GM06990 (cell line): ENCODE data around the gene NEUROD4.

Experiments
- DNase-seq: peaks from one replicate; pipeline ENCODE4 v3.0.0-alpha.2; 2011; ENCODE audit not compliant: insufficient read length; ENCODE audit errors: extremely low read depth
- H3K27me3 ChIP-seq: replicated peaks from 2 replicates; pipeline ENCODE4 v1.6.0; 2011; ENCODE audit warnings: low read length; ENCODE audit not compliant: control insufficient read depth, insufficient read depth
- H3K36me3 ChIP-seq: 2 replicates; pipeline ENCODE4 v1.5.1; 2011; ENCODE audit warnings: low read length; ENCODE audit not compliant: control insufficient read depth, insufficient read depth
- H3K4me3 ChIP-seq: replicated peaks from 2 replicates; pipeline ENCODE4 v1.5.1; 2011; ENCODE audit warnings: low read depth, mild to moderate bottlenecking, control low read depth, low read length
- TF ChIP-seq, protein P1 (sequence below): IDR thresholded peaks from 2 replicates; pipeline ENCODE4 v1.5.1; 2011; ENCODE audit warnings: low read length, control low read depth, mild to moderate bottlenecking, inconsistent platforms; ENCODE audit not compliant: insufficient read depth, poor library complexity, severe bottlenecking

The NEUROD4 gene

DNA sequence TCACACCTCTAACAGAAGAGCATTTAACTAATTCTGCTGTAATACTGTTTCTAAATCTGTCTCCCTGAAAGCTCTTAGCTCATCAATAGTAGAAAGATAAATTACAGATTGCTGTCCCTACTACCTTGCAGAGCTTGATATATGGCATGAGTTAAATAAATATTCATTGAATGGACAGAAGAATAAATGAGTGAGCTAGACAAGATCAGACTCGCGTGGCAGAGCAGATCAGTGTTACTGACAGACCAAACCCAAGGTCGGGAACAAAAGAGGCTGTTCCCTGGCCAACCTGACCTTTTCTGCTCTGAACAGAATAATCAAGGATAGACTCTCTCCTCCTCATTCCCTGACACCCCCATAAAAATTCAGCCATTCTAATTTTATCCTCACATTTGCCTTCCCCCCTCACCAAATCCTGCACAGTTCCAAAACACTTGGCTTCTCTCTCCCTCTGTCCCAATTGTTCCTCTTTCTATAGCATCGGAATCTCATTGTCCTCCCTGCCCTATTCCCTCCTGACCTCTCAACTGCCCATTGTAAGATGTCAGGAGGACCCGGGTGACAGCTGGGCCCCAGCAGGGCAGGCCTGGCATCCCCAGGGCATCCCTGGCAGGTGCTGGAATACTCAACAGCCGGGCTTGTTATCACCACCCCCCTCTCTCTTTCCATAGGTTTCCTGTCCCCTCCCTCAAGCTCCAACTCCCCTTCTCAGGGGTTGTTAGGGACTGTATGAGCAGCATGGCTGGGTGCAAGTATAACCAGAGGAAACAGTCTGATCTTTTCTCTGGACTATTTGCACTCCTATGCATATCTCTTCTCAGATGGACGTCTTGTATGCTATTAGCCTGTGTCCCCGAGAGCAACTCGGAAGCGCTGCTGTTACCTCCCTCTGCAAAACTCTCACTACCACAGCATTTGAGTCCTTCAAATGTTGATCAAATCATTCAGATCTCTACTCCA, 19.9 kb downstream of the NEUROD4 start:
- no peaks in the 10 kb centered on the region for H3K36me3 ChIP-seq
- no peaks in the 10 kb centered on the region for H3K27me3 ChIP-seq
- H3K4me3 ChIP-seq = no peak overlapping the region
- no peak for DNase-seq
- TF ChIP-seq, protein P1, sequence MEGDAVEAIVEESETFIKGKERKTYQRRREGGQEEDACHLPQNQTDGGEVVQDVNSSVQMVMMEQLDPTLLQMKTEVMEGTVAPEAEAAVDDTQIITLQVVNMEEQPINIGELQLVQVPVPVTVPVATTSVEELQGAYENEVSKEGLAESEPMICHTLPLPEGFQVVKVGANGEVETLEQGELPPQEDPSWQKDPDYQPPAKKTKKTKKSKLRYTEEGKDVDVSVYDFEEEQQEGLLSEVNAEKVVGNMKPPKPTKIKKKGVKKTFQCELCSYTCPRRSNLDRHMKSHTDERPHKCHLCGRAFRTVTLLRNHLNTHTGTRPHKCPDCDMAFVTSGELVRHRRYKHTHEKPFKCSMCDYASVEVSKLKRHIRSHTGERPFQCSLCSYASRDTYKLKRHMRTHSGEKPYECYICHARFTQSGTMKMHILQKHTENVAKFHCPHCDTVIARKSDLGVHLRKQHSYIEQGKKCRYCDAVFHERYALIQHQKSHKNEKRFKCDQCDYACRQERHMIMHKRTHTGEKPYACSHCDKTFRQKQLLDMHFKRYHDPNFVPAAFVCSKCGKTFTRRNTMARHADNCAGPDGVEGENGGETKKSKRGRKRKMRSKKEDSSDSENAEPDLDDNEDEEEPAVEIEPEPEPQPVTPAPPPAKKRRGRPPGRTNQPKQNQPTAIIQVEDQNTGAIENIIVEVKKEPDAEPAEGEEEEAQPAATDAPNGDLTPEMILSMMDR = no peak

DNA sequence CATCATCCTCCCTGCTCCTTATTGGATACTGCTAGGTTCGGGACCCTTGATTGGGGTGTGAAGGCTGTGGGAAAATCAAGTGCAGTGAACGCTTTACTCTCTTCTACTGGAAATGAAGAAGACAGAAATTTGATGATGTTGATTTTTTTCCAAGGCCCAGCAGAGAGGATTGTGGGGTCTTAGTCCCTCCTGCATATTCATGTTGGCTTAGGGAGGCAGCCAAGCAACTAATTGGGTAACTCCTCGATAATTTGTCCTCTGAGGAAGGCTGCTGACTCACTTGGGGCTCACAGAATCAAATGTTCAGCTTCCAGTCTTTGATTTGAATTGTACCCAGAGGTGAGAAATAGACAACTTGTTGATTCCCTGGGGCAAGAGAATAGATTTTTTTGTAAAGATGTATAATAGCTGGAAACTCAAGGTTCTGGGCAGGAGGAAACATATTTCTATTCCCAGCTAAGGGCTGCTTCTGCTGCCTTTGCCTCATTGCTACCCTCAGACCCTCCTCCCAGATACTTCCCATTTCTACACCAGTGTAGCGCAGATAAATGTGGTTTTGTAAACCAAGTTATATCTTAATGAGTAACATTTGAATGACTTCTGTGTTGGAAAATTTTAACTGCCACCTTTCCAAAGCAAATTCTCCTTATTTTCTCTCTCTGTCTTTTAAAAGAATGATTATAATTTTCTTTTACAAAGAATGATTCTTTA, 21.7 kb downstream of the NEUROD4 start:
- DNase-seq = no peak
- Histone ChIP-seq H3K4me3 (no peak overlapping the region), H3K27me3 (no peaks in the 10 kb centered on the region), H3K36me3 (no peaks in the 10 kb centered on the region)
- TF ChIP-seq, protein P1 = no peak

GRCh38 chr12:55043542-55043941, 23.8 kb downstream of the NEUROD4 start:
- no peaks in the 10 kb centered on the region for H3K27me3 ChIP-seq
- no peaks in the 10 kb centered on the region for H3K36me3 ChIP-seq
- H3K4me3 ChIP-seq = no peak overlapping the region
- DNase-seq = no peak
- TF ChIP-seq, protein P1 = no peak

DNA sequence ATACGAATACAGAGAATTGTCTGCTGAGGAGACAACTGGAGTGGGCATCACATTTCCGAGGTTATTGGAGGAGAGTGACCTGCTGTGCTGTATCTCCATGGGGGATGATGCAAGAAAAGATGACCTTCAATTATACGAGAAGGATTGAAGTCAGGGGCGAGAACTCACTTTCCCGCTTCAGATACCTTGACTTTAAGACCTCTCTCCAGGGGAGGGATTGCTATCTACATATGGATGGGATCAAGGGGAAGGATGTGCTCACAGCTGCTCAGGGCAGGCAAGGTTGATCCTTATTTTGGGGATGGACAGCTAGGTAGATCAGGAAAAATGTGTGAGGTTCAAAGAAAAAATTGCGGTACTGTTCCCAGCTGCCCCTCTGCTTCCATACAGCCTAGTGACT, 24.4 kb downstream of the NEUROD4 start:
- no peak overlapping the region for H3K4me3 ChIP-seq
- TF ChIP-seq, protein P1 = no peak
- no peaks in the 10 kb centered on the region for H3K27me3 ChIP-seq
- DNase-seq = no peak
- H3K36me3 ChIP-seq = no peaks in the 10 kb centered on the region

DNA sequence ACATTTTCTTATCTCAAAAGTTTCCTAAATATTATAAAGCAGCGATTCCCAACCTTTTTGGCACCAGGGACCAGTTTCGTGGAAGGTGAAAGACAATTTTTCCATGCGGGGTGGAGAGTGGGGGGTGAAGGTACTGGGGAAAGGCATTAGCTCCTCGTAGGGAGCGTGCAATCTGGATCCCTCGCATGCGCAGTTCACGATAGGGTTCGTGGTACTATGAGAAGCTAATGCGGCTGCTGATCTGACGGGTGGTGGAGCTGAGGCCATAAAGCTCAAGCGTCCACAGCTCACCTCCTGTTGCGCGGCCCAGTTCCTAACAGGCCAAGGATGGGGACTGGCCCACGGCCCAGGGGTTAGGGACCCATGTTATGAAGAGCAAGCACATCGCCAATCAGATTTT, 29.9 kb downstream of the NEUROD4 start:
- no peak for DNase-seq
- H3K27me3 ChIP-seq = no peaks in the 10 kb centered on the region
- no peaks in the 10 kb centered on the region for H3K36me3 ChIP-seq
- H3K4me3 ChIP-seq = no peak overlapping the region
- TF ChIP-seq, protein P1 = no peak
